K562 (cell line): ENCODE measurements around the gene LIMD2. TPM values are rescaled to one million over a fixed set of nuclear protein-coding genes. Genes with fewer than 3 reads are reported as not detected.

Experiments used
- ILK ChIP-seq: fragments of 450-650 bp; IDR thresholded peaks from 2 replicates; pipeline ENCODE4 v1.6.1; 2016; ENCODE audit warnings: missing genetic modification characterization, low read depth, mild to moderate bottlenecking, missing compliant biosample characterization, moderate library complexity, borderline replicate concordance
- REST ChIP-seq, 2 experiments: fragments of 450-650 bp; formaldehyde crosslinking in 1 of 2; IDR thresholded peaks; 2 replicates each; pipeline versions ENCODE4 v1.4.0 to v1.6.1; 2014 to 2020; ENCODE audit warnings: mild to moderate bottlenecking in 2 of 2, borderline replicate concordance in 1 of 2, low read depth in 1 of 2
- SPI1 ChIP-seq: IDR thresholded peaks from 2 replicates; pipeline ENCODE4 v1.6.1; 2011; ENCODE audit warnings: low read depth, low read length, control low read depth, borderline replicate concordance
- THAP12 ChIP-seq: fragments of 250-450 bp; sonication (Bioruptor Pico); IDR thresholded peaks from 2 replicates; pipeline ENCODE4 v1.9.0; 2021; ENCODE audit warnings: mild to moderate bottlenecking, inconsistent platforms
- ZNF318 ChIP-seq, 2 experiments: fragments of 450-650 bp; IDR thresholded peaks; 2 replicates each; pipeline ENCODE4 v1.6.1; 2016; ENCODE audit warnings: mild to moderate bottlenecking in 2 of 2, borderline replicate concordance in 1 of 2, low read depth in 1 of 2, moderate library complexity in 1 of 2
- polyA plus RNA-seq, 8 experiments: library from polyadenylated mRNA; depleted of rRNA in 4 of 8; stranded (reverse) in 5 of 8; unstranded in 3 of 8; fragments of >200 nt; fragmentation: Nextera tagmentation in 2 of 8; fragmentation: Illumina TruSeq in 1 of 8; extraction: Ambion mirVana in 2 of 8; extraction: Trizol in 1 of 8; gene quantifications; 2 replicates each; pipeline versions ENCODE4 v1.2.1 to v1.2.3, GENCODE V29; 2011 to 2014; ENCODE audit warnings: inconsistent platforms in 1 of 8, missing spikeins in 1 of 8
- total RNA-seq, 7 experiments: library from RNA; depleted of rRNA in 6 of 7; stranded (reverse); fragments of >200 nt in 6 of 7; fragmentation: Illumina TruSeq in 2 of 7; extraction: Trizol in 2 of 7; gene quantifications; 2 replicates each; pipeline versions ENCODE4 v1.2.1 to v1.2.3, GENCODE V29; 2011 to 2021; ENCODE audit warnings: low replicate concordance in 1 of 7

LIMD2 gene
- total and polyA plus RNA-seq, 9 of the 15 experiments (the other 6 are each of a cell fraction or from before 2014, with no cell fraction given), result 0.07 to 11.2 (median 2.8) TPM

- TF ChIP-seq ZNF318 (IDR thresholded peaks at IDR 0.05; ENCODE audit: borderline replicate concordance in 1 of 2, low read depth in 1 of 2) (no peak), ILK (tag) (no peak), THAP12 (CRISPR knock-in tag) (no peak), SPI1 (no peak), REST (IDR thresholded peaks at IDR 0.05; ENCODE audit: borderline replicate concordance) (no peak), REST (CRISPR knock-in tag; IDR thresholded peaks at IDR 0.05; ENCODE audit: low read depth) (no peak)
Measured at GRCh38 chr17:63703556-63704258, 3.8 kb upstream of the LIMD2 start (continued).
